NCI-H446 treated with DMSO at 0.1 percent for 48 hours (cell line): ENCODE measurements around the gene IKZF4.

Source experiments
- DNase-seq: peaks from one replicate; lab custom pipeline; 2025; lab: John Stamatoyannopoulos, UW

The IKZF4 gene

DNA sequence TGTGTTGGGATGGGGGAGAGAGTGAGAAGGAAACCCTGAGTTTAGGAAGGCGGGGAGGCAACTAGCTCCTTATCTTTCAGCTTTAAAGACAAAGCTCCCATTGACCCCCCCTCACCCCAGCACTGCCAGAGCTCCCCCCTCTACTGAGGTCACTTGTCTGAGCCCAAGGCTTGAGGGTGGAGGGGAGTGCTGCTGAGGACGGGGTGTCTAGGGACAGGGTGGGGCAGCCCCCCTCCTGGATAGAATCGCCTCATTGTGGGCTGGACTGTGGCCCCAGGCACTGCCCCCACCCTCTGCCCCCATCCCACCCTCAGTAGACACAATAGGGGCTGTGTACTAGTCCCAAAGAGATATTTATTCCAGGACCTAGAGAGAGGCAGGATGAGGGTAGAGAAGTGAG, 62.1 kb downstream of the IKZF4 start:
- DNase-seq = no peak

DNA sequence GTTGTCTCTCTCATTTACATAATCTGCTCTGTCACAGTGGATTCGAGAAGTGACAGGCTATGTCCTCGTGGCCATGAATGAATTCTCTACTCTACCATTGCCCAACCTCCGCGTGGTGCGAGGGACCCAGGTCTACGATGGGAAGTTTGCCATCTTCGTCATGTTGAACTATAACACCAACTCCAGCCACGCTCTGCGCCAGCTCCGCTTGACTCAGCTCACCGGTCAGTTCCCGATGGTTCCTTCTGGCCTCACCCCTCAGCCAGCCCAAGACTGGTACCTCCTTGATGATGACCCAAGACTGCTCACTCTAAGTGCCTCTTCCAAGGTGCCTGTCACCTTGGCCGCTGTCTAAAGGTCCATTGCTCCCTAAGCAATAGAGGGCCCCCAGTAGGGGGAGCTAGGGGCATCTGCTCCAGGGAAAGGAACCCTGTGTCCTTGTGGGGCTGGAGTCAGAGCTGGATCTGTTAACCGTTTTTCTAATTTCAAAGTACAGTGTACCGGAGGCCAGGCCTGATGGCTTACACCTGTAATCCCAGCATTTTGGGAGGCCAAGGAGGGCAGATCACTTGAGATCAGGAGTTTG, 64.2 kb downstream of the IKZF4 start:
- DNase-seq = no peak

- no peak for DNase-seq
Measured at GRCh38 chr12:56086096-56086495, 65.3 kb downstream of the IKZF4 start.

DNA sequence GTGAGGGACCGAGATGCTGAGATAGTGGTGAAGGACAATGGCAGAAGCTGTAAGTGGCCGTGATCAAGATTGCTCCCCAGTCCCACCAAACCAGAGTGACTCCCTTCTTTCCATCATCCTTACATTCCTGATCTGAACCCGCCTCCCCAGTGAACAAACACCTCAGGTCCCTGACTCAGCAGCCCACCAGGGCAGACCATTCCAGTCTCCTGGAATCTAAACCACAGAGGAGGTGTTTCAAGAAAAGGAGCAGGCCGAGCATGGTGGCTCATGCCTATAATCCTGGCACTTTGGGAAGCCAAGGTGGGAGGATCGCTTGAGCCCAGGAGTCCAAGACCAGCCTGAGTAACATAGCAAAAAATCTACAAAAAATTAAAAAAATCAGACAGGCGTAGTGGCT, 65.8 kb downstream of the IKZF4 start:
- no peak for DNase-seq

DNA sequence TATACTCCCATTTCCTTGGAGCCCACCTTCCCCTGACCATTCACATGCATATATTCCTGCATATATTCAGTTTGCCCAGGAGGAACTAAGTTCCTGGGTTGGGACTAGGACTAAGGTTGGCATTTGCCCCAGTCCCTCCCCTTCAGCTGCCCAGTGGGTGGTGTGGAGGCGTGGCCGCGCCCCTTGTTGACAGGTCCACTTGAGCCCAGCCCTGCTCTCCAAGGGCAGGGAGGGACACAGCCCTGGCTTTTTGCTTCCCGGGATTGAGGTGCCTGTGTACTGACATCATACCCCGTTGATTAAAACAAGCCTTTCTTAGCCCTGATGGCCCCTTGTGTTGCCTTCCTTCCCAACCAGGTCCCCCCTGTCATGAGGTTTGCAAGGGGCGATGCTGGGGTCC, 66.4 kb downstream of the IKZF4 start:
- no peak for DNase-seq
